ENCODE data around the gene SF3B1.
"Not testable (repeated sequence)": the region's sequence is repeated elsewhere in the genome, so short reads cannot be mapped to it uniquely, and the experiment has no call there.

SF3B1 gene

DNA sequence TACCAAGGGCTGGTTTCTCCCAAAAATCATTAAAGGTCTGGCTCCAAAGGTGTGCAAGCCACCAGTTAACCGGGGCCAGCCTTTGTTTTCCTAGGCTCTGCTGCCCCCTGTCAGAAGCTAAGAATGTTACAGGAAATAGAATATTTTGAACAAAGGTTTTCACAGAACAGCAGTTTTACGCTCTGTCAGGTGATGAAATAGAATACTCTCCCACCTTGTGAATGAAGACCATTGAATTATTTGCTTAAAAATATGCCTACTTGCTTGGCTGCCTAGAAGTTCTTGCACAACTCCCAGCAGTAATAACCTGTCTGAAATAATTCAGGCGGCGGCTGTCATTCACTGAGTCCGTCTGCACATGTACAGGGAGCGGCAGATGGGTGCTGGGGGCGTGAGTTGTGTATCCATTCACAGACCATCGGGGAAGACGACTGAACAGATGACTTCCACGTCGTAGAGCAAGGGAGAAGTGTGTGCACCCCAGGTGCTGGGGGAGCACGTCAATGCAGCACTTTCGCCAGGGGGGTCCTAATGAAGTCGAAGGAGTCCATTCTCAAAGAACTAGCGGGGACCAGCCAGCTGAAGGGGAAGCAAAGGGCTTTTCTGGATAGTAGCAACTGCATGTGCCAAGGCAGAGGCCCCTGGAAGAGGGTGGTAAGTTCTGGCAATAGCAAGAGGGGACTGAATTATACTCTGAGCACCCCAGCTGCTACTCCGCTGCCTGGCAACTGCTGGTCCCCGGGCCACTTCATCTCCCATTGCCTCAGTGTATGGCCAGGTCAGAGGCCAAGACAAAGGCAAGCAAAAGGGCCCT lies 56.1 kb downstream of the SF3B1 start:
- DNase-seq (ENCODE audit: low spot score) = peak; percentile 70

DNA sequence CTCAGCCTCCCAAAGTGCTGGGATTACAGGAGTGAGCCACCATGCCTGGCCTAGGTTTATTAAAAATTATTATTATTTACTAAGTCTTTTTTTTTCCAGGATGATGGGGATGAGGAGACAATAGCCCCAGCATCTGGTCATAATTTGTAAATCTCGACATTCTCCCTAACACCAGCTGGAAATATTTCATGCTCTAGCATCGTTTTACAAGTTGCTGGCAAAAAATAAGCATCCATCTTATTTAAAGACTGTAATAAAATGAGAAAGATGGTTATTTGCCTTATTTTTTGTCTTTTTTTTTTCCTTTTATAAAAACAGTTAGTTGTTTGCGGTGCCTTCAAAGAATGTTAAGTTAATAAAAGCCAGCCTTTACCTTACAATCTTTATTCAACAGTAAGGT lies 56.7 kb downstream of the SF3B1 start:
- DNase-seq (ENCODE audit: low spot score) = no peak

DNA sequence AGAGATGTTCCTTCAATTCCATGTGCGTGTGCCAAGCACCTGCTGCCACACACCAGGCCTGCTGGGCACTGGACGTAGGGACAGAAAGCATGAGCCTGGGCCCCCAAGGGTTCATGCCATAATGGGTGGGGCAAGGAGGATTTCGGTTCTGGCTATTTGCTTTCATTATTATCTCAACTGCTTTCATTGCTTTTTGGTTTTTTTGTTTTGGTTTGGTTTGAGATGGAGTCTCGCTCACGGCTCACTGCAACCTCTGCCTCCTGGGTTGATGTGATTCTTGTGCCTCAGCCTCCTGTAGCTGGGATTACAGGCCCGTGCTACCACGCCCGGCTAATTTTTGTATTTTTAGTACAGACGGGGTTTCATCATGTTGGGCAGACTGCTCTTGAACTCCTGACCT lies 57.2 kb downstream of the SF3B1 start:
- DNase-seq (ENCODE audit: low spot score) = no peak

DNA sequence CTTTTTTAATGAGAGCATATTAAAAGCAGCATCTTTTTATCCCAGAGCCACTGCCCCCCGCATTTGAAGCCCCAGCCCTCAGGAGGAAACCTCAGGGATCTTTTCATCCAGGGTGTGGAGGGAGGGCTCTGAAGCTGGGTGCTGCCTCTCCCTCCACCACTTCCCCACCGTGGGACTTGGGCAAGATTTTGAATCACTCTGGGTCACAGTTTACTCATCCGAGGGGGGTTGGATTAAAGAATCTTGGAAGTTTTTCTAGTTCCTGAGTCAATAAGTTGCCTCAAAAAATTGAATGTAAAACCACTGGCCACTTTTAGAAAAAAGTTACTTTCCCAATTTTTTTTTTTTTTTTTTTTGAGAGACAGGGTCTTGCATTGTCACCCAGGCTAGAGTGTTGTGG lies 62.2 kb downstream of the SF3B1 start:
- DNase-seq (ENCODE audit: low spot score) = peak; percentile 39

DNA sequence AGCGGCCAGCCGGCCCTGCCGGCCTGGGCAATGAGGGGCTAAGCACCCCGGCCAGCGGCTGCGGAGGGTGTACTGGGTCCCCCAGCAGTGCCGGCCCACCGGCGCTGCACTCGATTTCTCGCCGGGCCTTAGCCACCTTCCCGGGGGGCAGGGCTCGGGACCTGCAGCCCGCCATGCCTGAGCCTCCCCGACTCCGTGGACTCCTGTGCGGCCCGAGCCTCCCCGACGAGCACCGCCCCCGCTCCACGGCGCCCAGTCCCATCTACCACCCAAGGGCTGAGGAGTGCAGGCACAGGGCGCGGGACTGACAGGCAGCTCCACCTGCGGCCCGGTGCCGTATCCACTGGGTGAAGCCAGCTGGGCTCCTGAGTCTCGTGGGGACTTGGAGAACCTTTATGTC lies 64.2 kb downstream of the SF3B1 start:
- not testable (repeated sequence) for DNase-seq (ENCODE audit: low spot score)

DNA sequence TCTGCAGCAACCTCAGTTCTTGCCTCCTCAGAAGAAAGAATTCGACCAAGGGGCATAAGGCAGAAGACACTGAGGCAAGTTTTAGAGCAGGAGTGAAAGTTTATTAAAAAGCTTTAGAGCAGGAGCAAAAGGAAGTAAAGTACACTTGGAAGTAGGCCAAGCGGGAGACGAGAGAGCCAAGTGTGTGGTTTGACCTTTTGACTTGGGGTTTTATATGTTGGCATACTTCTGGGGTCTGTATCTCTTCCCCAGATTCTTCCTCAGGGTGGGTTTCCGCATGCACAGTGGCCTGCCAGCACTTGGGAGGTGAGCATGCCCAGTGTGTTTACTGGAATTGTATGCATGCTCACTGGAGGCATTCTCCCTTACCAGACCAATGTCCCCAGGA lies 64.9 kb downstream of the SF3B1 start:
- DNase-seq (ENCODE audit: low spot score) = no peak

DNA sequence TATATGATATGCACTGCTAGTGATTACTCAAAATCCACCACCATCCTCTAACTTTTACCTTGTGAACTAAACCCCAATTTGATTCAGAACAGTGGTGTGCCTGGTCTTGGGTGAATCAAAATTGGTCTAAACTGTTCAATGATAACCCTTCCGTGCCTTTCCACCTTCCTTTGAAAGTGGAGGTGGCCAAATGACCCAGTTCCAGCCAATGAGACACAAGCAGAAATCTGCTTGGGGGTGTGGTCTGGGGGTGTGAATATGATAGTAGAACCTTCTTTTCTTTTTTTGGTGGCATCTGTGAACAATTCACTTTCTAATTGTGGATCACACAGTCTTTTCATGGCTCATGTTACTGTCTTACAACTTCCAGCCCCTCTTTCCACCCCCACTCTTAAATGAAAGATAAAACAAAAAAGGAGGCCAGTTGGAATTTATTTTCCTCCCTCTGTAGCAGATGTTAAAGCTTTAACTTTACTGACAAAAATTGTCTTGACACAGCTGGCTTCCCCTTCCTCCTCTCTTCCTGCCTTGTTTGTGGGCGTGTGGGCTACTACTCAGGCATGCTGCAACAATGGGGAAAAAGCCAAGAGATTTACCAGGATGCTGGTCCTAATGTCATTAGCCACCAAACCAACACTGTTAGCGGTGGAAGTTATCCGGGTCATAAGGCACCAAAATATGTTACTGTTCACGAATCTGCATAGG lies 65.4 kb downstream of the SF3B1 start:
- DNase-seq (ENCODE audit: low spot score) = no peak

DNA sequence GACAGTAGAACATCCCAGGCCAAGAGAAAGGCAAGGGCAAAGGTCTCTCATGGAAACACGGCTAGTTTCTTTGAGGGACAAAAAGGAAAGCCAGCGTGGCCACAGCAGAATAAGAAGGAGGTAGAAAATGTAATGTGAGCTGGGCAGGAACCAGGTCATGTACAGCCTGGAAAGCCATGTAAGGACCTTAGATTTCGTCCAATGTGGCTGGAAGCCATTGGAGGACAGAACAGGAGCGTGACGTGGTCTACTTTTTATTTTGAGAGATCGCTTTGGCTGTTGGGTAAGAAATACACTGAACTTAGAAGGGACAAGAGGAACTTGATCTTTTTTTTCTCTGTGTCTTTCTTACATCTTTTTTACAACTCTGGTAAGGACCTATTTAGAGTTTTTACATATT lies 66.4 kb downstream of the SF3B1 start:
- no peak for DNase-seq (ENCODE audit: low spot score)

DNA sequence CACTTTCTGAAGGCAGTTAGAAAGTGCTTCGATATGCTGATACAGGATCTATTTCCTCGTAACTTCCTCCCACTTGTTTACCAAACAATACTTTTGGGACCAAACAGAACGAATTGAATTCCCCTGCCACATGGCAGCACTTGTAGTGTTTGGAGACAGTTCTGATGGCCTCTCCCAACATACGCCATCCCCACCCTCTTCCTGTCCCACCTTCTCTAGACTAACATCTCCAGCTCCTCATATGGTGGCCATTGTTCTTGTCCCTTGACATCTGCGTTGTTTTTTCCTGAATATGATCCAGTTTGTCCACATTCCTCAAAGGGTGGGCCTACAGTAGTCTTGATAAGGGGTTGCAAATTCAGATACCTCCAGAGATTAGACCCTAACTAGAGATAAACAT lies 70.8 kb downstream of the SF3B1 start:
- no peak for DNase-seq (ENCODE audit: low spot score)

DNA sequence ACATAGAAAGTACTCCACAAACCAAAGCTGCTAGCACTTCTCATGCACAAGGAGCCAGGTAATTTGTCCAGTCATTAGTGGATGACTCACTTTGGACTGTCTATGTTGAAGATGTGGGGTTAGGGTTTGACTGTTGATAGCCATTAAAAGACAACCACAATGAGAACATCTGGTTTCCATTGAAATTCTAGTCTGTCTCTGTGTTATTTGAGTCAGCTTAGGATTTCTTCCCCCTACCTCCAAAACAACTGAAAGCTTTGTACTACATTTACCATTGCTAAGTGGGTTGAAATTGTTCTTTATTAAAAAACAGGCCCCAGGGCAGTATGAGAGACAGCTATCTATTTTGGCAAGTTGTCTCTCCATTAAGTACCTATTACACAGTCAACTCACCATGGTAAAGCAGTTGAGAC lies 74.1 kb downstream of the SF3B1 start:
- DNase-seq (ENCODE audit: low spot score) = peak; percentile 24

DNA sequence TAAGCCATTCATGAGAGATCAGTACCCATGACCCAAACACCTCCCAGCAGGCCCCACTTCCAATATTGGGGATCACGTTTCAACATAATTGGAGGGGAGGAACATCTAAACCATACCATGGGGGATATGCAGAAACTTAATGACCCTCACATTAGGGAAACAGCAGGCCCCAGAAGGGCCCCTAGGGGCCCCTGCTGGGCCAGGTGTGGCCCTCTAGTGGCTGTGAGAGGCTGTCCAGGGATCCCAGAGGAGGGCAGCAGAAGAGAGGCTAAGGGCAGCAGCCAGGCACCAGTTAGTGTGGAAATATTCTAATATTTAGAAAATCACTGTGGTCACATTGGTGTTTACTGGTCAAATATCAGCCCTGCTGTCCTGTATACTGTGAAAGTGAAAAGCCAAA lies 75.0 kb downstream of the SF3B1 start:
- no peak for DNase-seq (ENCODE audit: low spot score)

DNA sequence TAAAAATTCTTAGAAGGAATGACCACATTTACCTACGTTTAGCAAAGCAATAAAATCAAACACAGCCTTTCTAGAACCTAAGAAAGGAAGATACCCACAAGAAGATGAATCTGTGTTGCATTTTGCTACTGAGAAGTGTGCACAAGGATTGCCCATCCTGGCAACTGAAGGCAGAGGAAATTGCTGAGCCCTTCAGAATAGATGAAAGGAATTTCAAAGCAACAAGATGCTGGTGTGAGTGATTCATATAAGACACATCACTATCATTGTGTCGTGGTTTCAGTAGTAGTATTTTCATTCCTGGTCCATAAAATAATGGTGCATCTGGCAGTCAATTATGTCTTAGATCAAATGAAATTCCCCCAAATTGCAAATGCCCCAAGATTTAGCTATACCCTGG lies 75.9 kb downstream of the SF3B1 start:
- DNase-seq (ENCODE audit: low spot score) = no peak

DNA sequence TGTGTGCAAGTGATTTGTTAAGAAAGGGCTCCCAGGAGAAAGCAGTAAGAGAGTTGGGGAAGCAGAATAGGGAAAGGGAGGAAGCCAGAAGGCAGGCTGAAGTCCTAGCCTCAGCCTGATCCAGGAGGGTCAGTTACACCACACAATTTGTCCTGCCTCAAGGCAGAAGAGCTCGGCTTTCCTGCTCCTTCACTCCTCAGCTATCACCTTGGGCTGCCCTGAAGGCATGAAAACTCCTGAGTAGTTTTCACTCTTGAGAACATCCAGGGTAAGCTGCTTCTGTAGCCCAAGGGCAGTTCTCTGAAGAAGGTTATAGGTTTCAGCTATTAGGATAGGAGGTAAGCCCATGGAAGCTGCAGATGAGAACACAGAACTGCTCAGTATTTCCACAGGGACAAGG lies 76.8 kb downstream of the SF3B1 start:
- no peak for DNase-seq (ENCODE audit: low spot score)

DNA sequence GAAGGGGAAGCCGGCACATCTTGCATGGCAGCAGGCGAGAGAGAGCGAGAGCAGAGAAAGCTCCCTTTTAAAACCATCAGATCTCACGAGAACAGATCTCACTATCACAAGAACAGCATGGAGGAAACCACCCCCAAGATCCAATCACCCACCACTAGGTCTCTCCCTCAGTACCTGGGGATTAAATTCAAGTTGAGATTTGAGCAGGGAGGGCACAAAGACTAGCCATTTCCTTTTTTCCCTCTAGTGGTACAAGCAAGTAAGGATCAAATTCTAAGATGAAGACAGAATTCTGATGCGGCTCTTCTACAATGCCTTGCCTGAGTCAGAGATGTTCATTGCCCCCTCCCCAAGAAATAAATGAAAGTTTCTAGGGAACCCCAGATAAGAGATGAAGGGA lies 78.7 kb downstream of the SF3B1 start:
- DNase-seq (ENCODE audit: low spot score) = peak; percentile 22

DNA sequence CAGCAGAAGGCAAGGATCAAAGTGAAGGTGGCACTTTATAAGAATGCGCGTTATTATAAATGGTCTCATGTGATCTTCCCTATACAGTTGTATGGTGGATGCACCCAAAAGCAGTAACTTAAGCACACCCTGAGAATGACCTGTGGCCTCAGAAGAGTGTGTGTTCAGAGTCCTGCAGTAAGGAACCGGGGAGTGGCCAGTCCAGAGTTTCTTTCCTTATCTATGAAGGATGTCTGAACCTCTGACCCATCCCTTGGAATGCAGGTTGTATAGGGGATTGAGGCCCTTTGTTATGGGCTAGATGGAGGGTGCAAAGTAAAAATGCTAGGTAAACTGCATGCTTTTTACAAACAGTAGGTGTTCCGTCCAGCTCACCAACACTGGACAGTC lies 80.7 kb downstream of the SF3B1 start:
- no peak for DNase-seq (ENCODE audit: low spot score)

DNA sequence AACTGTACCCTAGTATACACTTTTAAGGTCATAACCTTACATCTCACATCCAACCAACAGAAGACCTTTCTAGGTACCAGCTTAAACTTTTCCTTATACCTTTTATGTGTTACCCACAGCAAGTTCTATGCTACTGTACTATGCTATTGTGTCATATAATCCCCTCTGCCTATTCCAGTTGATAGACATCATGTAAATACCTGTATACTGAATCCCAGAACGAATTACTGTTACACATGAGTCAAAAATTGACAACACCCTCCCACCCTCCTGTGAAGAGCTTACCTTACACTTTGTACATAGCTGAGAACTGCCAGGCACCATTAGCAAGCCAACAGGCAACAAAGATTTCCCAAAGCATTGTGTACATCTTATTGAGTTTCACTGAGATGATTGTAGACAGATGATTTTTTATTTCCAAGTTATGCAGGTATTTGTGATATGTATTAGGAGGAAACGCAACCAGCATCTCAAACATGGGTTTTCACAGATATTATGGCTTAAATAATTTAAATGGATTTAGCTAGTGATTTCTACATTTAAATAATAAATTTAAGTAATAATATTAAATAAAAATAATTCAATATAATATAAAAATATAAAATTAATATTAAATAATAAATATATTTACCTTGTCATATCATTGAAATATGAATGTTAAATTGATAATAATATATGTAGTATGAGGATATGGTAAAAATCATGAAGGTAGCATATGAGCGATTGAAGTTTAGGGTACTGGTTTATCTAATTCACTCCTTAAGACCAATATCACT lies 81.2 kb downstream of the SF3B1 start:
- no peak for DNase-seq (ENCODE audit: low spot score)

DNA sequence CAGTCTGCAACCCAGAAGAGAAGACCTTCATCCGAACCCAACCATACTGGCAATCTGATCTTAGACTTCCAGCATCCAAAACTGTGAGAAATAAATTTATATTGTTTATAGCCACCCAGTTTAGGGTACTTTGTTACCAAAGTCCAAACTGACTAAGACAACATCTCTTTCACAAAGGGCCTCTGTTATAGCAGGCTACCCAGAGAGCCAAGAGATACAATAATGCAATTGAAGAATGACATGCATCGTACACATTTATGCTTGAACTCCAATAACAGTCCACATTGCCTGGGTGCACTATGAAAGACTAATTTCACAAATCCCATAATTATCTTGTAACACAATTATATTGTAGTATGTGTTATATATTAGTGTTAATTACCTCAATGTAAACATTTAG lies 85.1 kb downstream of the SF3B1 start:
- no peak for DNase-seq (ENCODE audit: low spot score)

DNA sequence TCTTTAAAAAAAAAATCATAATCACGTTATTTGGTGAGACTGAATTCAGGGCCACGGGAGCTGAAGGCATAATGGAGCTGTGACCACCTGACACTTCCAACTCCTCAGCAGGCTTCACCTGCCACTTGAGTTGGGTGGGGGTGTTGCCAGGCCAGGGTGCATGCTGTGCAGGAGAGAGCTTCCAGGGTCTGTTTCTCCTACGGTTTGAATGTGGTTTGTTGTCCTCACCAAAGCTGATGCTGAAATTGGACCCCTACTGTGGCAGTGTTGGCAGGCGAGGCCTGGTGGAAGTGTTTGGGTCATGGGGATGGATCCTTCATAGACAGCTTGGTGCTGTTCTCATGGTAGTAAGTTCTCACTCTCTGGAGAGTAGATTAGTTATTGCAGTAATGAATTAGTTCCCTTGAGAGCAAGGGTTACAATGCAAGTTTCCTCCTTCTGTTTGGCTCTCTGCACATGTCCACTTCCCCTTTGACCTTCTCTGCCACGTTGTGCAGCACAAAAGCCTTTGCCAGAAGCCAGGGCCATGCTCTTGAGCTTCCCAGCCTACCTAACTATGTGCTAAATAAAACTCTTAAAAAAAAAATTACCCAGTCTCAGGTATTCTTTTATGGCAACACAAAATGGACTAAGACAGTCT lies 86.0 kb downstream of the SF3B1 start:
- DNase-seq (ENCODE audit: low spot score) = no peak

DNA sequence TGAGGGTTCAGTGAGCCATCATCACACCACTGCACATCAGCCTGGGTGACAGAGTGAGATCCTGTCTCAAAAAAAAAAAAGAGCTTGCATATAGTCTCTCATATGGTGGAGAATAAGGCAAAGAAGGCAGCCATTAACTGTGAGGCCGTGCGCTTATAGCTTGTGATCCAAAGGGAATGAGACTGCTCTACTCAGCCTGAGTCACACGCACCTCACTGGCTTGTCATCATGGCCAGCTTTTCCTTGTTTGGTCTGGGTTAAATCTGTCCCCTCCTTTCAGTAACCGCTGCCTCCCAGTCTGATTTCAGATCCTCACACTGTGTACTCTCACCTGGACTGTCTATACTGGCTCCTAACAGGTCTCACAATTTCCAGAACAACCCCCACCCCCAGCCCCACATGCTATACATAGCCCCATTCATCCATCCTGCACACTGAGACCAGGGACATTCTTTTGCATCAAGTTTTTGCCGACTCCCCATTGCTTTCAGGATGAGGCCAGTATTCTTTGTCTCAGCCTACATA lies 88.9 kb downstream of the SF3B1 start:
- DNase-seq (ENCODE audit: low spot score) = peak; percentile 16

DNA sequence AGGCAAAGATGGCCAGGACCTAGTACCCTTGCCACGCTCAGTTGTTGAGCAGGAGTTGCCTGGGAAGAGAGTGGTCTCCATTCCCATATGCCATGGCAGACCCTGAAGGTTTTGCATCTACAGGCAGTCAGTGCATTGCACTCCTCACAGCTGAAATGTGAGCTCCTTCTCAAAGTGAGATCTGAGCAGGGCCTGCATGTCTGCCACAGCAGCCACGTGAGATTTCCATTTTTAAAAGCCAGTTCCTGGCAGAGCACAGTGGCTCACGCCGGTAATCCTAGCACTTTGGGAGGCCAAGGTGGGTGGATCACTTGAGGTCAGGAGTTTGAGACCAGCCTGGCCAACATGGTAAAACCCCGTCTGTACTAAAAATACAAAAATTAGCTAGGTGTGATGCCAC lies 90.9 kb downstream of the SF3B1 start:
- not testable (repeated sequence) for DNase-seq (ENCODE audit: low spot score)

DNA sequence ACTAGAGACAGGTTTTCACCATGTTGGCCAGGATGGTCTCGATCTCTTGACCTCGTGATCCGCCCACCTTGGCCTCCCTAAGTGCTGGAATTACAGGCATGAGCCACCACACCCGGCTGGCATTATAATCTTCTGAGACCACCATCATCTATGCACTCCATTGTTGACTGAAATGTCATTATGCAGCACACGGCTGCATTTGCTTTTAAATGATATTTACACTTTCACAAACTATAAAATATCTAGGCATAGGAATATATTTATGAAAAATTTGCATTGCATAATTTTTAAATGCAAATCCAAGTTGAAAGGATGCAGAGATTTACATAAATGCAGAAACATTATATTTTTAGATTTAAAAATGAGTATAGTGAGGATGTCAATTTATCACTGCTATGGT lies 94.2 kb downstream of the SF3B1 start:
- DNase-seq (ENCODE audit: low spot score) = no peak

Data from AG08396 (cell line).